SU-DHL-6 (cell line): ENCODE measurements around the gene RHOG.

Experiments used
- H2AFZ ChIP-seq: fragments of 200-600 bp; sonication (generic); 2 replicates; pipeline ENCODE4 v1.6.1; 2014; ENCODE audit warnings: low read depth, mild to moderate bottlenecking, moderate library complexity, mixed read lengths, antibody characterized with exemption, low read length; ENCODE audit not compliant: severe bottlenecking
- H3F3A ChIP-seq: fragments of 200-600 bp; shearing (Covaris generic); 2 replicates; pipeline ENCODE4 v1.6.0; 2016; ENCODE audit warnings: antibody characterized with exemption, mild to moderate bottlenecking; ENCODE audit not compliant: insufficient read depth
- H3K27ac ChIP-seq: fragments of 200-600 bp; sonication (generic); 2 replicates; pipeline ENCODE4 v1.5.1; 2016; ENCODE audit warnings: low read depth, mild to moderate bottlenecking, low read length, moderate library complexity, mixed read lengths
- H3K27me3 ChIP-seq: fragments of 200-600 bp; sonication (generic), shearing (Covaris generic); 2 replicates; pipeline ENCODE4 v1.6.0; 2014; ENCODE audit warnings: mild to moderate bottlenecking, low read length
- H3K36me3 ChIP-seq: fragments of 200-600 bp; sonication (generic); 2 replicates; pipeline ENCODE4 v1.6.1; 2014; ENCODE audit warnings: mild to moderate bottlenecking, low read length, mixed read lengths
- H3K4me2 ChIP-seq: fragments of 300-600, 200-600 bp; shearing (Covaris generic), sonication (generic); 2 replicates; pipeline ENCODE4 v1.6.0; 2014; ENCODE audit warnings: low read length, low read depth, mild to moderate bottlenecking; ENCODE audit not compliant: poor library complexity, severe bottlenecking
- H3K4me3 ChIP-seq: fragments of 200-600 bp; sonication (generic); 2 replicates; pipeline ENCODE4 v1.5.1; 2014; ENCODE audit warnings: antibody characterized with exemption, low read length, mild to moderate bottlenecking, mixed read lengths; ENCODE audit not compliant: insufficient read depth, poor library complexity, severe bottlenecking
- H3K79me2 ChIP-seq: fragments of 200-600 bp; sonication (generic); 2 replicates; pipeline ENCODE4 v1.6.1; 2014; ENCODE audit warnings: mild to moderate bottlenecking, low read length, moderate library complexity; ENCODE audit not compliant: insufficient read depth
- H3K9ac ChIP-seq: fragments of 200-600 bp; sonication (generic); 2 replicates; pipeline ENCODE4 v1.7.0; 2014; ENCODE audit warnings: mild to moderate bottlenecking, low read length
- H3K9me2 ChIP-seq: fragments of 200-600 bp; sonication (generic); replicated peaks from 2 replicates; pipeline ENCODE4 v1.6.1; 2014; ENCODE audit warnings: low read length; ENCODE audit not compliant: insufficient read depth
- H3K9me3 ChIP-seq: fragments of 200-600 bp; sonication (generic); 2 replicates; pipeline ENCODE4 v1.6.1; 2014; ENCODE audit warnings: low read length, mixed read lengths; ENCODE audit not compliant: insufficient read depth
- H4K20me1 ChIP-seq: fragments of 200-600 bp; sonication (generic); 2 replicates; pipeline ENCODE4 v1.6.1; 2014; ENCODE audit warnings: low read depth, mild to moderate bottlenecking, antibody characterized with exemption, low read length, moderate library complexity, mixed read lengths
- CTCF ChIP-seq: fragments of 200-600 bp; sonication (generic); IDR thresholded peaks from one replicate; pipeline ENCODE4 v1.5.1; 2017; ENCODE audit warnings: antibody characterized with exemption, mild to moderate bottlenecking, low read length, moderate library complexity; ENCODE audit not compliant: insufficient read depth, poor library complexity, severe bottlenecking
- EZH2phosphoT487 ChIP-seq: fragments of 200-600 bp; sonication (generic), shearing (Covaris generic); conservative IDR thresholded peaks from 2 replicates; pipeline ENCODE4 v1.6.1; 2018; ENCODE audit warnings: mild to moderate bottlenecking, antibody characterized with exemption, low read length, moderate library complexity, mixed read lengths

Gene RHOG

GRCh38 chr11:3834664-3835461 is 5.9 kb downstream of the RHOG start:
- no peak overlapping the region for H3K9ac ChIP-seq
- no peaks in the 10 kb centered on the region for H3K9me3 ChIP-seq
- no peaks in the 10 kb centered on the region; the same call in 1 of the 2 replicates for H4K20me1 ChIP-seq
- H3K27ac ChIP-seq = no peak overlapping the region
- H3K4me3 ChIP-seq = no peak overlapping the region
- peaks cover 96% of the 10 kb centered on the region for H3K79me2 ChIP-seq
- H3K36me3 ChIP-seq = 0 out of 2 replicates have a peak, but pooled peaks cover 2% of the 10 kb centered on the region
- TF ChIP-seq CTCF = no peak
- no peak for TF ChIP-seq EZH2phosphoT487
- H3K27me3 ChIP-seq = no peaks in the 10 kb centered on the region
- no peaks in the 10 kb centered on the region for H3K9me2 ChIP-seq
- H2AFZ ChIP-seq = no peak overlapping the region
- H3F3A ChIP-seq = no peaks in the 10 kb centered on the region; the same call in 1 of the 2 replicates
- no peak overlapping the region for H3K4me2 ChIP-seq

GRCh38 chr11:3834349-3834663 is 6.5 kb downstream of the RHOG start:
- Histone ChIP-seq H3K9me2 (no peaks in the 10 kb centered on the region), H3K4me3 (no peak overlapping the region), H2AFZ (no peak overlapping the region), H3K79me2 (peaks cover 94% of the 10 kb centered on the region), H3K36me3 (0 out of 2 replicates have a peak, but pooled peaks cover 2% of the 10 kb centered on the region), H3K27me3 (no peaks in the 10 kb centered on the region), H3K4me2 (no peak overlapping the region), H3K27ac (no peak overlapping the region), H3K9me3 (no peaks in the 10 kb centered on the region), H4K20me1 (no peaks in the 10 kb centered on the region; the same call in 1 of the 2 replicates), H3K9ac (no peak overlapping the region), H3F3A (no peaks in the 10 kb centered on the region; the same call in 1 of the 2 replicates)
- no peak for TF ChIP-seq CTCF
- TF ChIP-seq EZH2phosphoT487 = no peak

- no peak for TF ChIP-seq CTCF
- no peak for TF ChIP-seq EZH2phosphoT487
- H2AFZ ChIP-seq = no peak overlapping the region
- no peaks in the 10 kb centered on the region for H3K9me3 ChIP-seq
- H4K20me1 ChIP-seq = no peaks in the 10 kb centered on the region
- no peaks in the 10 kb centered on the region; the same call in 1 of the 2 replicates for H3F3A ChIP-seq
- no peaks in the 10 kb centered on the region for H3K9me2 ChIP-seq
- no peak overlapping the region for H3K4me3 ChIP-seq
- H3K9ac ChIP-seq = no peak overlapping the region
- H3K79me2 ChIP-seq = peaks cover 86% of the 10 kb centered on the region
- no peak overlapping the region for H3K4me2 ChIP-seq
- H3K27ac ChIP-seq = no peak overlapping the region
- 0 out of 2 replicates have a peak, but pooled peaks cover 2% of the 10 kb centered on the region for H3K36me3 ChIP-seq
- no peaks in the 10 kb centered on the region for H3K27me3 ChIP-seq
Observed at GRCh38 chr11:3833449-3833848, 7.3 kb downstream of the RHOG start.
